K562 (cell line): ENCODE data around the gene ZNF862. TPM values are rescaled to one million over a fixed set of nuclear protein-coding genes. Genes with fewer than 3 reads are reported as not detected.

Experiments
- ATAC-seq: fragments of 200-7000 bp; cut with Tn5 transposase; 3 replicates; pipeline ENCODE4 v1.9.1; 2020; ENCODE audit warnings: moderate library complexity
- BruUV-seq: library from RNA; stranded (reverse); fragments of 400-500 nt; replicated peaks from 2 replicates; lab custom pipeline; 2021; lab: Mats Ljungman, UMichigan
- CTCF ChIA-PET: fragments of 300-600 bp; formaldehyde crosslinking; extraction: SDS; loops from one replicate; lab custom pipeline; 2021; ENCODE audit warnings: low intra/inter-chr PET ratio; lab: Yijun Ruan, JAX
- POLR2A ChIA-PET: fragments of 300-600, 350-650 bp; sonication (Branson Sonifier 250); formaldehyde crosslinking; extraction: SDS; loops from one replicate; lab custom pipeline; 2021; ENCODE audit warnings: antibody characterized with exemption, inconsistent platforms; lab: Yijun Ruan, JAX
- DNase-seq, 4 experiments: peaks; one replicate each; pipeline versions ENCODE4 v3.0.0 to v3.0.0-alpha.2; 2011 to 2018; ENCODE audit warnings: low spot score in 3 of 4, mixed read lengths in 3 of 4; ENCODE audit errors: extremely low read depth in 1 of 4
- FAIRE-seq: peaks from 2 replicates; lab custom pipeline; 2011; peaks lifted over from hg19 to GRCh38; lab: Jason Lieb, UNC
- H2AFZ ChIP-seq: 2 replicates; pipeline ENCODE4 v1.6.0; 2011; ENCODE audit warnings: low read depth, low read length, control low read depth, inconsistent platforms
- H3K27ac ChIP-seq: fragments of 200-600 bp; 3 replicates; pipeline ENCODE4 v1.8.0; 2011; ENCODE audit warnings: low read depth, mild to moderate bottlenecking, control low read depth, inconsistent platforms, low read length, moderate library complexity, mixed read lengths; ENCODE audit errors: extremely low read depth
- H3K27me3 ChIP-seq, 2 experiments: fragments of 300-600 bp in 1 of 2; 2 replicates in 1 of 2; 3 replicates in 1 of 2; pipeline versions ENCODE4 v1.6.0 to v1.8.0; 2011; ENCODE audit warnings: inconsistent platforms in 2 of 2, low read length in 2 of 2, mild to moderate bottlenecking in 1 of 2, mixed read lengths in 1 of 2, moderate library complexity in 1 of 2; ENCODE audit not compliant: control insufficient read depth in 2 of 2, insufficient read depth in 2 of 2
- H3K36me3 ChIP-seq: fragments of 300-600 bp; 3 replicates; pipeline ENCODE4 v1.8.0; 2011; ENCODE audit warnings: mild to moderate bottlenecking, low read length, inconsistent platforms; ENCODE audit not compliant: control insufficient read depth, insufficient read depth
- H3K4me1 ChIP-seq, 2 experiments: fragments of 200-600 bp in 1 of 2; replicated peaks in 1 of 2; 2 replicates in 1 of 2; 3 replicates in 1 of 2; pipeline versions ENCODE4 v1.5.1 to v1.8.0; 2011; ENCODE audit warnings: inconsistent platforms in 2 of 2, low read length in 2 of 2, mild to moderate bottlenecking in 1 of 2, mixed read lengths in 1 of 2, moderate library complexity in 1 of 2; ENCODE audit not compliant: control insufficient read depth in 2 of 2, insufficient read depth in 2 of 2
- H3K4me2 ChIP-seq: 2 replicates; pipeline ENCODE4 v1.6.1; 2011; ENCODE audit warnings: low read length, control low read depth, inconsistent platforms, mixed read lengths; ENCODE audit not compliant: insufficient read depth
- H3K4me3 ChIP-seq: fragments of 200-600 bp; sonication (generic), shearing (Covaris generic); 2 replicates; pipeline ENCODE4 v1.5.1; 2016; ENCODE audit warnings: control low read depth, inconsistent platforms
- H3K79me2 ChIP-seq: fragments of 200-600 bp; 3 replicates; pipeline ENCODE4 v1.8.0; 2011; ENCODE audit warnings: low read length, inconsistent platforms; ENCODE audit not compliant: control insufficient read depth, insufficient read depth
- H3K9ac ChIP-seq, 2 experiments: 2 replicates each; pipeline versions ENCODE4 v1.6.0 to v1.6.1; 2011; ENCODE audit warnings: low read depth in 2 of 2, low read length in 2 of 2, control low read depth in 1 of 2, inconsistent platforms in 1 of 2, mild to moderate bottlenecking in 1 of 2, mixed read lengths in 1 of 2; ENCODE audit not compliant: insufficient read depth in 1 of 2
- H3K9me1 ChIP-seq: one replicate; pipeline ENCODE4 v1.6.0; 2011; ENCODE audit warnings: inconsistent platforms, mild to moderate bottlenecking, low read length, moderate library complexity; ENCODE audit not compliant: control insufficient read depth, insufficient read depth
- H3K9me3 ChIP-seq: replicated peaks from 2 replicates; pipeline ENCODE4 v1.5.1; 2011; ENCODE audit warnings: low read depth, low read length, inconsistent platforms; ENCODE audit not compliant: control insufficient read depth, insufficient read depth
- H4K20me1 ChIP-seq: replicated peaks from 2 replicates; pipeline ENCODE4 v1.6.1; 2011; ENCODE audit warnings: low read length, inconsistent platforms, mixed read lengths; ENCODE audit not compliant: control insufficient read depth, insufficient read depth
- GMEB1 ChIP-seq: fragments of 250-450 bp; sonication (Bioruptor Pico); IDR thresholded peaks from 2 replicates; pipeline ENCODE4 v1.4.0; 2020; ENCODE audit warnings: mild to moderate bottlenecking
- NUFIP1 ChIP-seq: fragments of 450-650 bp; IDR thresholded peaks from 2 replicates; pipeline ENCODE4 v1.6.1; 2018; ENCODE audit not compliant: partially characterized antibody
- PML ChIP-seq: IDR thresholded peaks from 2 replicates; pipeline ENCODE4 v1.6.1; 2012; ENCODE audit warnings: low read length, inconsistent platforms
- RBM17 ChIP-seq: fragments of 200-400 bp; formaldehyde crosslinking; IDR thresholded peaks from 2 replicates; pipeline ENCODE4 v1.6.1; 2017; ENCODE audit warnings: low read depth, mild to moderate bottlenecking, low read length, borderline replicate concordance
- RCOR1 ChIP-seq, 2 experiments: IDR thresholded peaks; 2 replicates each; pipeline ENCODE4 v1.6.1; 2012; ENCODE audit warnings: low read depth in 2 of 2, low read length in 2 of 2, borderline replicate concordance in 1 of 2, improper control_type of control experiment in 1 of 2
- XRCC3 ChIP-seq: fragments of 450-650 bp; IDR thresholded peaks from 2 replicates; pipeline ENCODE4 v1.6.1; 2017; ENCODE audit warnings: mild to moderate bottlenecking, moderate library complexity
- ZBTB1 ChIP-seq: sonication (generic); formaldehyde crosslinking; IDR thresholded peaks from 2 replicates; pipeline ENCODE4 v1.8.1; 2023; ENCODE audit warnings: missing genetic modification reagents, low read depth, mild to moderate bottlenecking, borderline replicate concordance
- ZFX ChIP-seq: sonication (generic); formaldehyde crosslinking; IDR thresholded peaks from 2 replicates; pipeline ENCODE4 v1.8.0; 2022; ENCODE audit warnings: mild to moderate bottlenecking, missing genetic modification reagents, moderate library complexity
- ZNF134 ChIP-seq: fragments of 250-450 bp; sonication (Bioruptor Pico); conservative IDR thresholded peaks from 2 replicates; pipeline ENCODE4 v1.4.0; 2020
- ZNF274 ChIP-seq: IDR thresholded peaks from 2 replicates; pipeline ENCODE4 v1.6.1; 2011; ENCODE audit warnings: low read depth, mild to moderate bottlenecking, low read length, moderate library complexity, borderline replicate concordance
- ZNF311 ChIP-seq: fragments of 250-450 bp; sonication (Bioruptor Pico); IDR thresholded peaks from 2 replicates; pipeline ENCODE4 v1.4.0; 2020; ENCODE audit warnings: mild to moderate bottlenecking, moderate library complexity
- ZNF644 ChIP-seq: fragments of 200-800 bp; sonication (Bioruptor generic); IDR thresholded peaks from 2 replicates; pipeline ENCODE4 v1.6.1; 2016; ENCODE audit warnings: low read depth, missing genetic modification characterization, missing compliant biosample characterization
- ZNF75A ChIP-seq: fragments of 450-650 bp; formaldehyde crosslinking; IDR thresholded peaks from 2 replicates; pipeline ENCODE4 v1.4.0; 2020; ENCODE audit warnings: mild to moderate bottlenecking
- WGBS: fragments of 100-300 bp; shearing (Covaris generic); methylation state at CpG from one replicate; pipeline ENCODE4 v1.1.6; 2016; ENCODE audit warnings: low coverage, mixed read lengths; ENCODE audit not compliant: insufficient coverage; ENCODE audit errors: missing lambda C conversion rate; 5-methylcytosine and 5-hydroxymethylcytosine counted together
- in situ Hi-C: fragments of 300-500 bp; cut with MboI; formaldehyde crosslinking; loops from 4 replicates; pipeline ENCODE4 v1.15.0; 2018; ENCODE audit warnings: inconsistent platforms, mixed read lengths
- intact Hi-C: fragments of 100-400 bp; cut with micrococcal nuclease; formaldehyde crosslinking; loops from 2 replicates; pipeline ENCODE4 v1.14.2; 2022
- polyA plus RNA-seq, 8 experiments: library from polyadenylated mRNA; depleted of rRNA in 4 of 8; stranded (reverse) in 5 of 8; unstranded in 3 of 8; fragments of >200 nt; fragmentation: Nextera tagmentation in 2 of 8; fragmentation: Illumina TruSeq in 1 of 8; extraction: Ambion mirVana in 2 of 8; extraction: Trizol in 1 of 8; gene quantifications; 2 replicates each; pipeline versions ENCODE4 v1.2.1 to v1.2.3, GENCODE V29; 2011 to 2014; ENCODE audit warnings: inconsistent platforms in 1 of 8, missing spikeins in 1 of 8
- total RNA-seq, 7 experiments: library from RNA; depleted of rRNA in 6 of 7; stranded (reverse); fragments of >200 nt in 6 of 7; fragmentation: Illumina TruSeq in 2 of 7; extraction: Trizol in 2 of 7; gene quantifications; 2 replicates each; pipeline versions ENCODE4 v1.2.1 to v1.2.3, GENCODE V29; 2011 to 2021; ENCODE audit warnings: low replicate concordance in 1 of 7
- TF ChIP-seq, protein P1 (sequence below): fragments of 450-650 bp; formaldehyde crosslinking; IDR thresholded peaks from 2 replicates; pipeline ENCODE4 v1.4.0; 2022; ENCODE audit warnings: mild to moderate bottlenecking, moderate library complexity

The ZNF862 gene
- total and polyA plus RNA-seq, 9 of the 15 experiments (the other 6 are each of a cell fraction or from before 2014, with no cell fraction given) = 1.1 to 3.9 (median 2.6) TPM

GRCh38 chr7:149830997-149831740, 7.0 kb upstream of the ZNF862 start:
- ChIA-PET POLR2A (no interaction called here), CTCF (interaction anchor here (1.1 kb wide), 1 partner anchor 43 kb away, joined by 3 read pairs; no protein-coding TSS in a partner anchor)
- Histone ChIP-seq H3K4me1 (peaks cover 6 to 30% of the 10 kb centered on the region in 2 experiments; a peak in 4 of 5 replicates), H4K20me1 (peaks cover 14% of the 10 kb centered on the region), H2AFZ (no peak overlapping the region), H3K36me3 (no peaks in the 10 kb centered on the region), H3K27me3 (peaks cover 30 to 52% of the 10 kb centered on the region in 2 experiments), H3K9ac (peak overlapping the region in 1 of 2 experiments; percentile 73; a peak in 2 of 4 replicates), H3K4me3 (no peak overlapping the region), H3K9me3 (no peaks in the 10 kb centered on the region), H3K4me2 (no peak overlapping the region), H3K9me1 (peaks cover 5% of the 10 kb centered on the region), H3K79me2 (no peaks in the 10 kb centered on the region), H3K27ac (no peak overlapping the region)
- no peak for ATAC-seq
- no peak for FAIRE-seq
- no peak for TF ChIP-seq GMEB1
- TF ChIP-seq ZNF134 = no peak
- no peak for TF ChIP-seq ZNF644 (tag)
- TF ChIP-seq ZNF311 (CRISPR knock-in tag) = no peak
- TF ChIP-seq PML = no peak
- TF ChIP-seq RCOR1 (IDR thresholded peaks at IDR 0.05; ENCODE audit: borderline replicate concordance in 1 of 2, low read depth in 2 of 2, low read length in 2 of 2) = no peak
- TF ChIP-seq NUFIP1 = no peak
- TF ChIP-seq RBM17 = no peak
- no peak for TF ChIP-seq ZNF274
- no peak for TF ChIP-seq ZFX (CRISPR knock-in tag)
- TF ChIP-seq, protein P1, sequence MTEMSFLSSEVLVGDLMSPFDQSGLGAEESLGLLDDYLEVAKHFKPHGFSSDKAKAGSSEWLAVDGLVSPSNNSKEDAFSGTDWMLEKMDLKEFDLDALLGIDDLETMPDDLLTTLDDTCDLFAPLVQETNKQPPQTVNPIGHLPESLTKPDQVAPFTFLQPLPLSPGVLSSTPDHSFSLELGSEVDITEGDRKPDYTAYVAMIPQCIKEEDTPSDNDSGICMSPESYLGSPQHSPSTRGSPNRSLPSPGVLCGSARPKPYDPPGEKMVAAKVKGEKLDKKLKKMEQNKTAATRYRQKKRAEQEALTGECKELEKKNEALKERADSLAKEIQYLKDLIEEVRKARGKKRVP (CRISPR knock-in tag) = no peak
- no peak for TF ChIP-seq ZNF75A (CRISPR knock-in tag)
- TF ChIP-seq XRCC3 = no peak
- TF ChIP-seq ZBTB1 (CRISPR knock-in tag) = no peak
- no peak for DNase-seq
- intact Hi-C loops (no loop called here), in situ Hi-C loops (no loop called here)
- WGBS = 1% methylated on average over 10 of the region's 11 CpGs
- BruUV-seq = no TSS peak
